Amygdala (tissue), 56 donors: Measurements from ENCODE around the gene PDE4D.
"Not testable (repeated sequence)": the region's sequence is repeated elsewhere in the genome, so short reads cannot be mapped to it uniquely, and the experiment has no call there.

Experiments used
- DNase-seq, 56 donors: peaks; one replicate each; lab custom pipeline; 2025; lab: John Stamatoyannopoulos, UW

Gene PDE4D

GRCh38 chr5:59748036-59748663, 145.4 kb downstream of the PDE4D start:
- not testable (repeated sequence) for DNase-seq

- DNase-seq: no peak
These were observed 147.2 kb downstream of the PDE4D start for GRCh38 chr5:59746241-59746765.

GRCh38 chr5:59745415-59745863, 148.1 kb downstream of the PDE4D start:
- DNase-seq: peak in 3 of 56 donors; percentile 2 to 6 (median 4)

GRCh38 chr5:59744531-59744992, 149.0 kb downstream of the PDE4D start:
- DNase-seq: no peak

- no peak for DNase-seq
These were observed 151.9 kb downstream of the PDE4D start for GRCh38 chr5:59741599-59741998.

GRCh38 chr5:59738024-59738423, 155.5 kb downstream of the PDE4D start:
- DNase-seq: no peak

GRCh38 chr5:59732806-59733205, 160.7 kb downstream of the PDE4D start:
- no peak for DNase-seq

GRCh38 chr5:59732301-59732700, 161.2 kb downstream of the PDE4D start:
- DNase-seq: no peak

GRCh38 chr5:59731809-59732208, 161.7 kb downstream of the PDE4D start:
- DNase-seq: no peak

GRCh38 chr5:59729820-59730219, 163.7 kb downstream of the PDE4D start:
- no peak for DNase-seq

GRCh38 chr5:59729357-59729756, 164.2 kb downstream of the PDE4D start:
- no peak for DNase-seq

GRCh38 chr5:59728356-59728755, 165.2 kb downstream of the PDE4D start:
- no peak for DNase-seq

- no peak for DNase-seq
These were observed 166.3 kb downstream of the PDE4D start for GRCh38 chr5:59727186-59727585.

- DNase-seq: no peak
These were observed 168.1 kb downstream of the PDE4D start for GRCh38 chr5:59725392-59725767.

GRCh38 chr5:59724482-59725391, 168.8 kb downstream of the PDE4D start:
- DNase-seq: no peak

- DNase-seq: no peak
These were observed 170.7 kb downstream of the PDE4D start for GRCh38 chr5:59722874-59723273.

GRCh38 chr5:59721741-59722140, 171.8 kb downstream of the PDE4D start:
- DNase-seq: no peak

GRCh38 chr5:59720063-59720462, 173.5 kb downstream of the PDE4D start:
- no peak for DNase-seq

GRCh38 chr5:59716966-59717500, 176.5 kb downstream of the PDE4D start:
- DNase-seq: no peak

GRCh38 chr5:59716029-59716428, 177.5 kb downstream of the PDE4D start:
- DNase-seq: no peak

- no peak for DNase-seq
These were observed 178.3 kb downstream of the PDE4D start for GRCh38 chr5:59715228-59715627.
